Measurements from ENCODE around the gene IFNL2.
"Not testable (repeated sequence)": the region's sequence is repeated elsewhere in the genome, so short reads cannot be mapped to it uniquely, and the experiment has no call there.

The IFNL2 gene

GRCh38 chr19:39306075-39306474 lies 37.9 kb downstream of the IFNL2 start:
- no peak for TF ChIP-seq CTCF (IDR thresholded peaks at IDR 0.05; ENCODE audit: insufficient read depth, missing control alignments)
- DNase-seq (ENCODE audit: insufficient read length, low spot score) (no peak), FAIRE-seq (no peak)

- FAIRE-seq (no peak), DNase-seq (ENCODE audit: insufficient read length, low spot score) (no peak)
- no peak for TF ChIP-seq CTCF (IDR thresholded peaks at IDR 0.05; ENCODE audit: insufficient read depth, missing control alignments)
Measured at GRCh38 chr19:39307046-39307821, 39.0 kb downstream of the IFNL2 start.

GRCh38 chr19:39307822-39308530 lies 39.8 kb downstream of the IFNL2 start:
- FAIRE-seq (no peak), DNase-seq (ENCODE audit: insufficient read length, low spot score) (no peak)
- TF ChIP-seq CTCF (IDR thresholded peaks at IDR 0.05; ENCODE audit: insufficient read depth, missing control alignments) = no peak

GRCh38 chr19:39308531-39309304 lies 40.5 kb downstream of the IFNL2 start:
- DNase-seq (ENCODE audit: insufficient read length, low spot score) (no peak), FAIRE-seq (no peak)
- TF ChIP-seq CTCF (IDR thresholded peaks at IDR 0.05; ENCODE audit: insufficient read depth, missing control alignments) = no peak

- not testable (repeated sequence) for DNase-seq (ENCODE audit: insufficient read length, low spot score); FAIRE-seq
Measured at GRCh38 chr19:39309305-39309670, 41.1 kb downstream of the IFNL2 start.

GRCh38 chr19:39310558-39311311 lies 42.5 kb downstream of the IFNL2 start:
- no peak for DNase-seq (ENCODE audit: insufficient read length, low spot score)
- no peak for TF ChIP-seq CTCF (IDR thresholded peaks at IDR 0.05; ENCODE audit: insufficient read depth, missing control alignments)
- no peak for FAIRE-seq

Data from D721Med (cell line).